Coronary artery (tissue), 2 donors: ENCODE results near the gene WBP2.
"Not testable (repeated sequence)": the region's sequence is repeated elsewhere in the genome, so short reads cannot be mapped to it uniquely, and the experiment has no call there.

Experiments used
- DNase-seq: peaks from one replicate; pipeline ENCODE4 v3.0.0-alpha.2; 2017; ENCODE audit warnings: low spot score
- H3K27ac ChIP-seq, 2 donors: fragments of 200-600 bp; sonication (generic); one replicate each; pipeline ENCODE4 v1.5.1; 2016 to 2019
- H3K4me3 ChIP-seq: fragments of 200-600 bp; sonication (generic); 2 replicates; pipeline ENCODE4 v1.5.1; 2016; ENCODE audit warnings: mild to moderate bottlenecking, moderate library complexity
- CTCF ChIP-seq: fragments of 200-600 bp; sonication (generic); IDR thresholded peaks from one replicate; pipeline ENCODE4 v1.5.1; 2019; ENCODE audit warnings: antibody characterized with exemption

The WBP2 gene

GRCh38 chr17:75869282-75870141 lies 14.4 kb upstream of the WBP2 start:
- Histone ChIP-seq H3K27ac (peak overlapping the region; percentile 92 to 94), H3K4me3 (peak overlapping the region; percentile 60)
- no peak for TF ChIP-seq CTCF
- DNase-seq = peak; percentile 87

- DNase-seq = not testable (repeated sequence)
- H3K27ac ChIP-seq = peak overlapping the region; percentile 92 to 94
- H3K4me3 ChIP-seq = peak overlapping the region; percentile 60
These were observed 13.7 kb upstream of the WBP2 start for GRCh38 chr17:75868730-75869281.

- peak overlapping the region; percentile 69 to 75 for H3K27ac ChIP-seq
- not testable (repeated sequence) for DNase-seq, H3K4me3 ChIP-seq
These were observed 10.5 kb upstream of the WBP2 start for GRCh38 chr17:75865404-75866188.

GRCh38 chr17:75864887-75865286 lies 9.8 kb upstream of the WBP2 start:
- DNase-seq = not testable (repeated sequence)

GRCh38 chr17:75864448-75864871 lies 9.3 kb upstream of the WBP2 start:
- TF ChIP-seq CTCF = no peak
- Histone ChIP-seq H3K27ac (peak overlapping the region; percentile 75 to 91), H3K4me3 (no peak overlapping the region)
- peak; percentile 95 for DNase-seq

More at GRCh38 chr17:75864887-75865286, 9.8 kb upstream of the WBP2 start:
- H3K4me3 ChIP-seq = not testable (repeated sequence)
- peak overlapping the region; percentile 75 to 91 for H3K27ac ChIP-seq

GRCh38 chr17:75861927-75862317 lies 6.8 kb upstream of the WBP2 start:
- TF ChIP-seq CTCF = no peak
- peak overlapping the region in 1 of 2 donors; percentile 56 for H3K27ac ChIP-seq

GRCh38 chr17:75859358-75859757 lies 4.2 kb upstream of the WBP2 start:
- peak overlapping the region in 1 of 2 donors; percentile 72 for H3K27ac ChIP-seq
- not testable (repeated sequence) for H3K4me3 ChIP-seq, DNase-seq

More at GRCh38 chr17:75861927-75862317, 6.8 kb upstream of the WBP2 start:
- no peak for DNase-seq
- H3K4me3 ChIP-seq = no peak overlapping the region

- no peak for DNase-seq
These were observed 1.1 kb upstream of the WBP2 start for GRCh38 chr17:75856062-75856756.

More at GRCh38 chr17:75856062-75856756, 1.1 kb upstream of the WBP2 start:
- no peak for TF ChIP-seq CTCF
- H3K27ac ChIP-seq = peak overlapping the region; percentile 94 to 100
- peak overlapping the region; percentile 90 for H3K4me3 ChIP-seq
